Measurements from ENCODE around the gene SYT13.

The SYT13 gene

GRCh38 chr11:45223496-45223895 is 62.6 kb downstream of the SYT13 start:
- no peaks in the 10 kb centered on the region for H3K27me3 ChIP-seq (replicated peaks)
- no peak for TF ChIP-seq CTCF (IDR thresholded peaks at IDR 0.05; ENCODE audit: low read depth, low read length, missing control alignments)
- in situ Hi-C loops (cut with HindIII; ENCODE audit: low pct_ligation_motif_present, low sequenced_read_pairs) = no loop called here

GRCh38 chr11:45219411-45219810 is 66.7 kb downstream of the SYT13 start:
- no peak for TF ChIP-seq CTCF (IDR thresholded peaks at IDR 0.05; ENCODE audit: low read depth, low read length, missing control alignments)
- in situ Hi-C loops (cut with HindIII; ENCODE audit: low pct_ligation_motif_present, low sequenced_read_pairs) = no loop called here
- Histone ChIP-seq H3K4me3 (ENCODE audit: low read depth, low read length) (no peak overlapping the region), H3K36me3 (replicated peaks) (no peaks in the 10 kb centered on the region), H3K27me3 (replicated peaks) (no peaks in the 10 kb centered on the region), H3K27ac (no peak overlapping the region)
- DNase-seq = no peak

More at GRCh38 chr11:45223496-45223895, 62.6 kb downstream of the SYT13 start:
- Histone ChIP-seq H3K36me3 (replicated peaks) (no peaks in the 10 kb centered on the region), H3K27ac (no peak overlapping the region), H3K4me3 (ENCODE audit: low read depth, low read length) (no peak overlapping the region)
- no peak for DNase-seq

- in situ Hi-C loops (cut with HindIII; ENCODE audit: low pct_ligation_motif_present, low sequenced_read_pairs) = no loop called here
- no peaks in the 10 kb centered on the region for H3K36me3 ChIP-seq (replicated peaks)
- H3K27me3 ChIP-seq (replicated peaks) = no peaks in the 10 kb centered on the region
- no peak overlapping the region for H3K4me3 ChIP-seq (ENCODE audit: low read depth, low read length)
- DNase-seq = no peak
- TF ChIP-seq CTCF (IDR thresholded peaks at IDR 0.05; ENCODE audit: low read depth, low read length, missing control alignments) = no peak
- H3K27ac ChIP-seq = no peak overlapping the region
These were observed 67.4 kb downstream of the SYT13 start for GRCh38 chr11:45218705-45219104.

GRCh38 chr11:45217991-45218390 is 68.2 kb downstream of the SYT13 start:
- Histone ChIP-seq H3K36me3 (replicated peaks) (no peaks in the 10 kb centered on the region), H3K27me3 (replicated peaks) (no peaks in the 10 kb centered on the region), H3K27ac (no peak overlapping the region), H3K4me3 (ENCODE audit: low read depth, low read length) (no peak overlapping the region)
- DNase-seq = no peak
- in situ Hi-C loops (cut with HindIII; ENCODE audit: low pct_ligation_motif_present, low sequenced_read_pairs) = no loop called here
- TF ChIP-seq CTCF (IDR thresholded peaks at IDR 0.05; ENCODE audit: low read depth, low read length, missing control alignments) = no peak

GRCh38 chr11:45216901-45217300 is 69.2 kb downstream of the SYT13 start:
- no peaks in the 10 kb centered on the region for H3K36me3 ChIP-seq (replicated peaks)
- no peak overlapping the region for H3K27ac ChIP-seq
- TF ChIP-seq CTCF (IDR thresholded peaks at IDR 0.05; ENCODE audit: low read depth, low read length, missing control alignments) = no peak
- DNase-seq = no peak
- in situ Hi-C loops (cut with HindIII; ENCODE audit: low pct_ligation_motif_present, low sequenced_read_pairs) = no loop called here
- no peak overlapping the region for H3K4me3 ChIP-seq (ENCODE audit: low read depth, low read length)
- no peaks in the 10 kb centered on the region for H3K27me3 ChIP-seq (replicated peaks)

GRCh38 chr11:45216031-45216430 is 70.1 kb downstream of the SYT13 start:
- Histone ChIP-seq H3K27ac (no peak overlapping the region), H3K36me3 (replicated peaks) (no peaks in the 10 kb centered on the region), H3K4me3 (ENCODE audit: low read depth, low read length) (no peak overlapping the region), H3K27me3 (replicated peaks) (no peaks in the 10 kb centered on the region)
- in situ Hi-C loops (cut with HindIII; ENCODE audit: low pct_ligation_motif_present, low sequenced_read_pairs) = no loop called here
- DNase-seq = no peak
- TF ChIP-seq CTCF (IDR thresholded peaks at IDR 0.05; ENCODE audit: low read depth, low read length, missing control alignments) = no peak

All from brain microvascular endothelial cell (primary cell).